Hepatocyte (in vitro differentiated cells): ENCODE data around the gene CELSR3. TPM values are rescaled to one million over a fixed set of nuclear protein-coding genes. Genes with fewer than 3 reads are reported as not detected.
A peak's percentile ranks its signal among the peaks of the same experiment; 100 is the strongest.

Source experiments
- DNase-seq: peaks from one replicate; pipeline ENCODE4 v3.0.0-alpha.2; 2016; ENCODE audit warnings: low spot score
- H2AFZ ChIP-seq: fragments of 200-600 bp; sonication (generic); 2 replicates; pipeline ENCODE4 v1.6.0; 2016; ENCODE audit warnings: antibody characterized with exemption, mild to moderate bottlenecking
- H3K27ac ChIP-seq: fragments of 200-600 bp; sonication (generic); 2 replicates; pipeline ENCODE4 v1.5.1; 2016; ENCODE audit warnings: mild to moderate bottlenecking
- H3K27me3 ChIP-seq: fragments of 200-600 bp; sonication (generic); 2 replicates; pipeline ENCODE4 v1.6.1; 2016
- H3K36me3 ChIP-seq: fragments of 200-600 bp; sonication (generic); replicated peaks from 2 replicates; pipeline ENCODE4 v1.5.1; 2016; ENCODE audit warnings: low read depth; ENCODE audit not compliant: insufficient read depth
- H3K4me1 ChIP-seq: fragments of 200-600 bp; sonication (generic); 2 replicates; pipeline ENCODE4 v1.5.1; 2016; ENCODE audit warnings: mild to moderate bottlenecking, moderate library complexity; ENCODE audit not compliant: insufficient read depth
- H3K4me2 ChIP-seq: fragments of 200-600 bp; sonication (generic); 2 replicates; pipeline ENCODE4 v1.6.0; 2016
- H3K4me3 ChIP-seq: fragments of 200-600 bp; sonication (generic); 2 replicates; pipeline ENCODE4 v1.5.1; 2016; ENCODE audit warnings: mild to moderate bottlenecking
- H3K79me2 ChIP-seq: fragments of 200-600 bp; sonication (generic); 2 replicates; pipeline ENCODE4 v1.6.0; 2017; ENCODE audit warnings: mild to moderate bottlenecking
- H3K9me2 ChIP-seq: fragments of 200-600 bp; sonication (generic); replicated peaks from 2 replicates; pipeline ENCODE4 v1.6.0; 2017; ENCODE audit warnings: mild to moderate bottlenecking; ENCODE audit not compliant: insufficient read depth
- H3K9me3 ChIP-seq: fragments of 200-600 bp; sonication (generic); 2 replicates; pipeline ENCODE4 v1.5.1; 2016; ENCODE audit warnings: low read depth, mild to moderate bottlenecking
- H4K20me1 ChIP-seq: fragments of 200-600 bp; sonication (generic); 2 replicates; pipeline ENCODE4 v1.6.0; 2016; ENCODE audit warnings: mild to moderate bottlenecking; ENCODE audit not compliant: insufficient read depth, poor library complexity, severe bottlenecking
- CTCF ChIP-seq: fragments of 200-600 bp; sonication (generic); IDR thresholded peaks from 2 replicates; pipeline ENCODE4 v1.5.1; 2016; ENCODE audit warnings: antibody characterized with exemption, mild to moderate bottlenecking; ENCODE audit not compliant: poor library complexity
- EZH2 ChIP-seq: fragments of 200-600 bp; sonication (generic); IDR thresholded peaks from 2 replicates; pipeline ENCODE4 v1.6.1; 2016; ENCODE audit warnings: antibody characterized with exemption, mild to moderate bottlenecking, borderline replicate concordance
- EZH2phosphoT487 ChIP-seq: fragments of 200-600 bp; sonication (generic); IDR thresholded peaks from one replicate; pipeline ENCODE4 v1.6.1; 2018; ENCODE audit warnings: antibody characterized with exemption, mild to moderate bottlenecking, low read depth, moderate library complexity; ENCODE audit not compliant: unreplicated experiment, severe bottlenecking
- WGBS: methylation state at CpG from one replicate; pipeline ENCODE4 v1.1.6; 2016; ENCODE audit warnings: low lambda C conversion rate; ENCODE audit errors: missing lambda C conversion rate; 5-methylcytosine and 5-hydroxymethylcytosine counted together
- polyA plus RNA-seq: library from polyadenylated mRNA; unstranded; fragments of >200 nt; fragmentation: Nextera tagmentation; extraction: Ambion mirVana; gene quantifications from 2 replicates; pipeline ENCODE4 v1.2.1, GENCODE V29; 2016
- total RNA-seq: library from RNA; depleted of rRNA; stranded (reverse); fragments of >200 nt; gene quantifications from 2 replicates; pipeline ENCODE4 v1.2.3, GENCODE V29; 2014

CELSR3 gene
- total and polyA plus RNA-seq, 2 experiments from 2014 or later, result 1.8 to 1.9 TPM

- 31% methylated on average over 10 of the region's 10 CpGs for WGBS
These were observed 26.5 kb downstream of the CELSR3 start for GRCh38 chr3:48636149-48636655.

GRCh38 chr3:48635222-48636021 lies 27.3 kb downstream of the CELSR3 start, which contains the start of gene SLC26A6:
Gene SLC26A6 (minus strand): TSS chr3:48635461. CDS start chr3:48635393, 68 bp downstream.
- peaks cover 12% of the 10 kb centered on the region for H3K79me2 ChIP-seq
- no peaks in the 10 kb centered on the region for H3K27me3 ChIP-seq
- H3K4me3 ChIP-seq, result peak within 1 kb of the TSS; percentile 73
- TF ChIP-seq CTCF, result peak; percentile 64
- no peak for TF ChIP-seq EZH2
- TF ChIP-seq EZH2phosphoT487, result no peak
- no peaks in the 10 kb centered on the region for H3K36me3 ChIP-seq
- peak within 1 kb of the TSS; percentile 73 for H3K27ac ChIP-seq
- peak within 1 kb of the TSS; percentile 90 for H3K4me2 ChIP-seq
- WGBS, result 2% methylated on average over 53 of the region's 68 CpGs
- H3K4me1 ChIP-seq, result peaks cover 22% of the 10 kb centered on the region
- H3K9me2 ChIP-seq, result no peaks in the 10 kb centered on the region
- no peaks in the 10 kb centered on the region for H3K9me3 ChIP-seq
- DNase-seq, result peak; percentile 98
- peaks cover 8% of the 10 kb centered on the region for H4K20me1 ChIP-seq
- peak within 1 kb of the TSS; percentile 69 for H2AFZ ChIP-seq

More at GRCh38 chr3:48636149-48636655, 26.5 kb downstream of the CELSR3 start:
- Histone ChIP-seq H3K27ac (peak overlapping the region; percentile 73), H3K4me2 (peak overlapping the region; percentile 90), H3K79me2 (peaks cover 12% of the 10 kb centered on the region), H4K20me1 (peaks cover 8% of the 10 kb centered on the region), H3K4me3 (peak overlapping the region; percentile 35), H3K9me3 (no peaks in the 10 kb centered on the region), H3K9me2 (no peaks in the 10 kb centered on the region), H2AFZ (peak overlapping the region; percentile 69), H3K27me3 (no peaks in the 10 kb centered on the region), H3K36me3 (no peaks in the 10 kb centered on the region), H3K4me1 (peaks cover 22% of the 10 kb centered on the region)
- TF ChIP-seq EZH2, result no peak
- no peak for TF ChIP-seq EZH2phosphoT487
- no peak for TF ChIP-seq CTCF
- no peak for DNase-seq

- Histone ChIP-seq H3K36me3 (no peaks in the 10 kb centered on the region), H3K9me3 (no peaks in the 10 kb centered on the region), H3K4me2 (peak overlapping the region; percentile 90), H3K4me1 (peaks cover 22% of the 10 kb centered on the region), H3K79me2 (peaks cover 12% of the 10 kb centered on the region), H3K9me2 (no peaks in the 10 kb centered on the region), H3K27me3 (no peaks in the 10 kb centered on the region), H3K27ac (peak overlapping the region; percentile 63), H3K4me3 (peak overlapping the region; percentile 73), H2AFZ (peak overlapping the region; percentile 67), H4K20me1 (peaks cover 8% of the 10 kb centered on the region)
- TF ChIP-seq CTCF, result no peak
- TF ChIP-seq EZH2phosphoT487, result no peak
- TF ChIP-seq EZH2, result no peak
- WGBS, result 3% methylated on average over 30 of the region's 30 CpGs
- DNase-seq, result peak; percentile 77
These were observed 27.9 kb downstream of the CELSR3 start for GRCh38 chr3:48634661-48635221.
